ENCODE data around the gene MYO16.

GRCh38 chr13:108933061-108933460 lies 303.6 kb downstream of the MYO16 start:
- TF ChIP-seq CTCF (IDR thresholded peaks at IDR 0.05) (no peak), RAD21 (conservative IDR thresholded peaks at IDR 0.05 in 1 of 2, IDR thresholded peaks at IDR 0.05 in 1 of 2) (no peak), SREBF2 (IDR thresholded peaks at IDR 0.05) (no peak), RFX5 (IDR thresholded peaks at IDR 0.05) (no peak), MAX (IDR thresholded peaks at IDR 0.05) (no peak), PHF8 (IDR thresholded peaks at IDR 0.05; ENCODE audit: borderline replicate concordance, low read depth) (no peak), POLR2A (IDR thresholded peaks at IDR 0.05; ENCODE audit: low read length) (no peak), EP300 (IDR thresholded peaks at IDR 0.05) (no peak), EHMT2 (IDR thresholded peaks at IDR 0.05; ENCODE audit: low read depth) (no peak), MAFK (IDR thresholded peaks at IDR 0.05; ENCODE audit: partially characterized antibody) (no peak), ZC3H11A (IDR thresholded peaks at IDR 0.05) (no peak), MYC (IDR thresholded peaks at IDR 0.05; ENCODE audit: borderline replicate concordance, low read length) (no peak), RCOR1 (IDR thresholded peaks at IDR 0.05; ENCODE audit: low read depth, low read length) (no peak)
- TF ChIP-seq, protein P1, sequence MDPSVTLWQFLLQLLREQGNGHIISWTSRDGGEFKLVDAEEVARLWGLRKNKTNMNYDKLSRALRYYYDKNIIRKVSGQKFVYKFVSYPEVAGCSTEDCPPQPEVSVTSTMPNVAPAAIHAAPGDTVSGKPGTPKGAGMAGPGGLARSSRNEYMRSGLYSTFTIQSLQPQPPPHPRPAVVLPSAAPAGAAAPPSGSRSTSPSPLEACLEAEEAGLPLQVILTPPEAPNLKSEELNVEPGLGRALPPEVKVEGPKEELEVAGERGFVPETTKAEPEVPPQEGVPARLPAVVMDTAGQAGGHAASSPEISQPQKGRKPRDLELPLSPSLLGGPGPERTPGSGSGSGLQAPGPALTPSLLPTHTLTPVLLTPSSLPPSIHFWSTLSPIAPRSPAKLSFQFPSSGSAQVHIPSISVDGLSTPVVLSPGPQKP (IDR thresholded peaks at IDR 0.05; ENCODE audit: low read depth, low read length), result no peak
